NCI-H82 (cell line): ENCODE results near the gene ATG9A.

Experiments
- DNase-seq: peaks from one replicate; lab custom pipeline; 2025; lab: John Stamatoyannopoulos, UW

Gene ATG9A

GRCh38 chr2:219177552-219178376 lies 51.7 kb downstream of the ATG9A start, which contains the start of gene RETREG2:
RETREG2 (plus strand) TSS chr2:219178275; CDS start chr2:219178353, 78 bp downstream.
- DNase-seq, result peak; percentile 94

- DNase-seq, result peak; percentile 90
Observed at GRCh38 chr2:219176818-219177551, 52.5 kb downstream of the ATG9A start, which contains the start of gene CNPPD1. CNPPD1 (minus strand) TSS chr2:219176925; CDS start chr2:219176828, 97 bp downstream.

GRCh38 chr2:219175928-219176817 lies 53.3 kb downstream of the ATG9A start:
- peak; percentile 78 for DNase-seq

DNA sequence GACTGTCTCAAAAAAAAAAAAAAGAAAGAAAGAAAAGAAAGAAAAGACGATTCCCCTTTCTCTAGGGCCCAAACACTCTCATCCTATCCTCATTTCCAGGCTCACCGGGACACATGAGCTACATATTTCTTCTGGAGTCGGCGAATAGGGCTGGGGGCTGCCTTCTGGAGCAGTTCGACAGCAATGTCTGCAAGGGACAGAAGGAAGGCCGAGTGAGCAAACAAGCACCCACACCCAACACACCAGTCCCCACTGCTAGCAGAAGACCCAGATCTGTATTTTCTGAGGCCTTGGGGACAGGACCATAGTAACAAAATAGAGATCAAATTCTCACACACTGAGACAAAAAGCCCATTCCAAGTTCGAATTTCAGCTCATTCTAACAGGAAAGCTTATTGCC lies 54.0 kb downstream of the ATG9A start:
- no peak for DNase-seq

DNA sequence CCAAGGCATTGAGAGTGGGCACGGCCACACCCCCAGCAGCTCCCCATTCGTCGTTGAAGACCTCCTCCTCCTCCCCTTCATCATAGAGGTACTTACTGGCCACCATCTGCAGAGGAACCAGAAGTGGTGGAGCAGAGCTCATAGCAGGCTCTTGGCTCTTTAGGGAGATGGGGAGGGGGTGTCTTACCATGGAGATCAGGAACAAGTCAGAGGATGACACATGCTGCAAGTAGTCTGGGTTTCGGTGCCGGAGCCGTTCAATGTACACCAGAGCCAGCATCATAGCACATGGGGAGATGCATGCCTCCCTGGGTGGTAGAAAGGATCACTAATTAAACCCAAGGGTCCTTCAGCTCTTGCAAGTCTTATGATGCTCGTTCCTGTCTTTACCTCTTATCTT lies 54.6 kb downstream of the ATG9A start:
- DNase-seq, result no peak

- DNase-seq, result no peak
Observed at GRCh38 chr2:219174146-219174545, 55.3 kb downstream of the ATG9A start.

GRCh38 chr2:219173176-219173575 lies 56.3 kb downstream of the ATG9A start:
- no peak for DNase-seq

DNA sequence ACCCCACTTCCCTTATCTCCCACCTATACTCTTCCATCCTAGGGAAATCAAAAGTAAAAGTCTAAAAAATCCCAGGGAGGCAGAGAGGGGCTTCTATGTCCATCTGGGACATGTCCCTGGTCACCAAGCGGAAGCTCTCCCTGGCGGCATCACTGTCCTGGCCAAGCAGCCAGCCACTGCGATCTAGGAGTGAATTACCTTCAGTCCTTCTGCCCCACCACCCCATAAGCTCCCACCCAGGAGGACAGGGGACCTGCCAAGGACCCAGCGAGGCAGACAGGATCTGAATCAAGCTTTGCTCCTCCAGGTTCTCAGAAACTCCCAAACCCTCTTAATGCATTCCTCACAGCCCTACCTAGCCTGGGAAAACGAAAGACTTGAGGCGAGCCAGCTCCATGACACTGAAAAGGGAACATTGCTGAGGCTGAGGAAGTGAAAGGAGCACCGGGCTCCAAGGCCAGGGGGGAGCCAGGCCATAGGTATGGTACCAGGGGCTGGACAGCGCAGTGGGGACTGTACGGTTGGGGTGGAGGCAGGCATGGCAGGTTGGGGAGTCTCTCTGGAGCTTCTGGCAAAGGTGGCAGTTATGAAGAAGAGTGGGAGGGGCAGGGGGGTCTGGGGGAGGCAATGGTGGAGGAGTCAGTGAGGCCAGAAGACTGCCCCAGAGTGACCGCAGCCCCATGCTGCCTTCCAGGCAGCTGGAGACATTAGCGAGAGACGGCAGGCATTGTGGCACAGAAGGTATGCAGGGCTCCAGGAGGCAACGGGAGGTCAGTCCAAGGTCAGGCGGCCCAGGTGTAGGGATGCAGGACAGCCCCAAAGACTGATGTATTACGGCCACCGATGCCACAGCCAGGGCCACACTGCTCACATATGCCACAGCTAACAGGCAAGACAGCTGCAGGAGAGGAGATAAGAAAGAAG lies 56.9 kb downstream of the ATG9A start:
- no peak for DNase-seq

DNA sequence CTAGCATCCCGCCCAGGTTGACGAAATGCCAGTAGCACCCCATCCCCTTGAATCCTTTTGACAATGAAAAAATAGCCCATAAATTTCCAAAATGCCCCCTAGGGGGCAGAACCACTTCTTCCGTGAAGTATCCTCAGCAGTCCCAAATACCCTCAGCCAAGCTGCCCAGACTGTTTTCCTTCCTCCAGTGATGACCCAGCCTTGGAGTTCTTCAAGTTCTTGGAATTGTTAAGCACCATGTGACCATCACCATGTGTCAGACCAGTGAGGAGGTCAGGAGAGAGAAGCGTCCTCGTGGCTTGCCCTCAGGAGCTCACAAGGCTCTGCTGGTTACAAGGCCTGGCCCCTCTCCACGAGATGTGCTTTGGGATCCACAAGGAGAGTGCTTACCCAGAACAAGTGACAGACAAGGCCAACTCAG lies 58.2 kb downstream of the ATG9A start:
- peak; percentile 78 for DNase-seq

- DNase-seq, result no peak
Observed at GRCh38 chr2:219169930-219170654, 59.3 kb downstream of the ATG9A start, which contains the start of gene SLC23A3. SLC23A3 (minus strand) TSS chr2:219170029; CDS start chr2:219169984, 45 bp downstream.
